Upper lobe of right lung (tissue), 1 donor: Measurements from ENCODE around the gene NISCH. TPM values are rescaled to one million over a fixed set of nuclear protein-coding genes. Genes with fewer than 3 reads are reported as not detected.

ENCODE experiments used
- ATAC-seq: fragments of 200-7000 bp; cut with Tn5 transposase; one replicate; pipeline ENCODE4 v1.9.1; 2020; ENCODE audit warnings: mild to moderate bottlenecking, moderate library complexity
- DNase-seq: peaks from one replicate; pipeline ENCODE4 v3.0.0-alpha.2; 2020
- H3K27ac ChIP-seq: fragments of 200-600 bp; one replicate; pipeline ENCODE4 v1.8.0; 2022
- H3K27me3 ChIP-seq: fragments of 200-600 bp; one replicate; pipeline ENCODE4 v1.8.0; 2022; ENCODE audit warnings: mild to moderate bottlenecking
- H3K36me3 ChIP-seq: fragments of 200-600 bp; one replicate; pipeline ENCODE4 v1.8.0; 2022
- H3K4me1 ChIP-seq: fragments of 200-600 bp; one replicate; pipeline ENCODE4 v1.8.0; 2022
- H3K4me3 ChIP-seq: fragments of 200-600 bp; one replicate; pipeline ENCODE4 v1.8.0; 2022; ENCODE audit warnings: mild to moderate bottlenecking
- H3K9me3 ChIP-seq: fragments of 200-600 bp; one replicate; pipeline ENCODE4 v1.8.0; 2022
- CTCF ChIP-seq: fragments of 200-600 bp; IDR thresholded peaks from one replicate; pipeline ENCODE4 v1.8.0; 2022; ENCODE audit warnings: antibody characterized with exemption
- intact Hi-C: fragments of 100-400 bp; cut with DNase I; formaldehyde crosslinking; loops from one replicate; pipeline ENCODE4 v1.11.0; 2022
- total RNA-seq: library from RNA; stranded (reverse); fragmentation: NEBNext Ultra II Directional; extraction: Animal tissue kit (Norgen Biotek cat#: 25700); gene quantifications from one replicate; pipeline ENCODE4 v1.2.1, GENCODE V29; 2021
- donor health status: DM: no; HTN: yes; CAD: no; lungs with severe emphysema.

NISCH gene
- total RNA-seq, 1 donor from 2014 or later: 94.6 TPM

DNA sequence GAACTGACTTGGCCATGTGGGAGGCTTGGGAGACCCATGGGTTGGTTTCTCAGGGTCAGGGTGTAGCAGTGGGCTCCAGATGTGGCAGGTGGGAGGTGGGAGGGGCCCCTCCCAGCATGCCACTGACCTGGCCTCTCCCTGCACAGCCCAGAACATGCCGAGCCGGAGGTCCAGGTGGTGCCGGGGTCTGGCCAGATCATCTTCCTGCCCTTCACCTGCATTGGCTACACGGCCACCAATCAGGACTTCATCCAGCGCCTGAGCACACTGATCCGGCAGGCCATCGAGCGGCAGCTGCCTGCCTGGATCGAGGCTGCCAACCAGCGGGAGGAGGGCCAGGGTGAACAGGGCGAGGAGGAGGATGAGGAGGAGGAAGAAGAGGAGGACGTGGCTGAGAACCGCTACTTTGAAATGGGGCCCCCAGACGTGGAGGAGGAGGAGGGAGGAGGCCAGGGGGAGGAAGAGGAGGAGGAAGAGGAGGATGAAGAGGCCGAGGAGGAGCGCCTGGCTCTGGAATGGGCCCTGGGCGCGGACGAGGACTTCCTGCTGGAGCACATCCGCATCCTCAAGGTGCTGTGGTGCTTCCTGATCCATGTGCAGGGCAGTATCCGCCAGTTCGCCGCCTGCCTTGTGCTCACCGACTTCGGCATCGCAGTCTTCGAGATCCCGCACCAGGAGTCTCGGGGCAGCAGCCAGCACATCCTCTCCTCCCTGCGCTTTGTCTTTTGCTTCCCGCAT lies 31.8 kb downstream of the NISCH start:
- Histone ChIP-seq H3K4me1 (peaks cover 36% of the 10 kb centered on the region), H3K9me3 (no peaks in the 10 kb centered on the region), H3K36me3 (peaks cover 74% of the 10 kb centered on the region), H3K27me3 (no peaks in the 10 kb centered on the region), H3K4me3 (no peak overlapping the region), H3K27ac (no peak overlapping the region)
- intact Hi-C loops: no loop called here
- ATAC-seq (no peak), DNase-seq (peak; percentile 61)
- TF ChIP-seq CTCF: no peak

DNA sequence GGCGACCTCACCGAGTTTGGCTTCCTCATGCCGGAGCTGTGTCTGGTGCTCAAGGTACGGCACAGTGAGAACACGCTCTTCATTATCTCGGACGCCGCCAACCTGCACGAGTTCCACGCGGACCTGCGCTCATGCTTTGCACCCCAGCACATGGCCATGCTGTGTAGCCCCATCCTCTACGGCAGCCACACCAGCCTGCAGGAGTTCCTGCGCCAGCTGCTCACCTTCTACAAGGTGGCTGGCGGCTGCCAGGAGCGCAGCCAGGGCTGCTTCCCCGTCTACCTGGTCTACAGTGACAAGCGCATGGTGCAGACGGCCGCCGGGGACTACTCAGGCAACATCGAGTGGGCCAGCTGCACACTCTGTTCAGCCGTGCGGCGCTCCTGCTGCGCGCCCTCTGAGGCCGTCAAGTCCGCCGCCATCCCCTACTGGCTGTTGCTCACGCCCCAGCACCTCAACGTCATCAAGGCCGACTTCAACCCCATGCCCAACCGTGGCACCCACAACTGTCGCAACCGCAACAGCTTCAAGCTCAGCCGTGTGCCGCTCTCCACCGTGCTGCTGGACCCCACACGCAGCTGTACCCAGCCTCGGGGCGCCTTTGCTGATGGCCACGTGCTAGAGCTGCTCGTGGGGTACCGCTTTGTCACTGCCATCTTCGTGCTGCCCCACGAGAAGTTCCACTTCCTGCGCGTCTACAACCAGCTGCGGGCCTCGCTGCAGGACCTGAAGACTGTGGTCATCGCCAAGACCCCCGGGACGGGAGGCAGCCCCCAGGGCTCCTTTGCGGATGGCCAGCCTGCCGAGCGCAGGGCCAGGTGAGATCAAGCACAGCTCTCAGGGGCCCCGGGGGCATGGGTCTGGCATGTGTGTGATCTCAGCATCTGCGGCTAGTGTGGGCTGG lies 32.6 kb downstream of the NISCH start:
- Histone ChIP-seq H3K4me1 (peaks cover 37% of the 10 kb centered on the region), H3K27ac (no peak overlapping the region), H3K9me3 (no peaks in the 10 kb centered on the region), H3K4me3 (no peak overlapping the region), H3K36me3 (peaks cover 74% of the 10 kb centered on the region), H3K27me3 (no peaks in the 10 kb centered on the region)
- DNase-seq (no peak), ATAC-seq (no peak)
- TF ChIP-seq CTCF: no peak
- intact Hi-C loops: no loop called here

DNA sequence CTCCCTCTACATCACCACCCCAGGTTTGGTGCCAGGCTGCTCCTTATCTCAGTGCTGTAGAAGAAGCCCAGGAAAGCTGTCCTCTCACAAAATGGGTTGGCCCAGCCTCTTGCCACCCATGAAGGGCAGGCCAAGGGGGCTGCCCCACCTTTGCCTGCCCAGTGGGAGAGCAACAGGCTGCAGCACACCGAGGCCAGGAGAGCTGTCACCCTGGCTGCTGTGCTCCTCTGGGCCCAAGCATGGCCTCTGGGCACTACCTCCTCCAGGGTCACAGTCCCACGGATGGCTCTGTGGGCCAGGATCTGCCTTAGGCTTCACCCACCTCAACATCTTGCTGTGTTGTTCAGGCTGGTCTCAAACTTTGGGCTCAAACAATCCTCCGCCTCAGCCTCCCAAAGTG lies 33.3 kb downstream of the NISCH start:
- no peak for TF ChIP-seq CTCF
- DNase-seq (no peak), ATAC-seq (no peak)
- peaks cover 75% of the 10 kb centered on the region for H3K36me3 ChIP-seq
- H3K27ac ChIP-seq: no peak overlapping the region
- no peaks in the 10 kb centered on the region for H3K27me3 ChIP-seq
- intact Hi-C loops: no loop called here
- no peaks in the 10 kb centered on the region for H3K9me3 ChIP-seq
- H3K4me3 ChIP-seq: no peak overlapping the region
- H3K4me1 ChIP-seq: peaks cover 38% of the 10 kb centered on the region

DNA sequence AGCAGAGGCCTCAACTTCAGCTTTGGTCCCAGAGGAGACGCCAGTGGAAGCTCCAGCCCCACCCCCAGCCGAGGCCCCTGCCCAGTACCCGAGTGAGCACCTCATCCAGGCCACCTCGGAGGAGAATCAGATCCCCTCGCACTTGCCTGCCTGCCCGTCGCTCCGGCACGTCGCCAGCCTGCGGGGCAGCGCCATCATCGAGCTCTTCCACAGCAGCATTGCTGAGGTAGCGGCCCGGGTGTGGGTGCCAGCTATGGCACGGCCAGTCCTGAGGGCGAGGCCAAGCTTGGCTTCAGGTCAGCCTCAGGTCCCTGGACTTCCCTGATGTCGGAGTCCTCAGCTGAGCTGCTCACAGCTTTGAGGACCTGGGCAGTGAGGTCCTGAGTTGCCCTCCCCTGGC lies 34.0 kb downstream of the NISCH start:
- Histone ChIP-seq H3K27me3 (no peaks in the 10 kb centered on the region), H3K36me3 (peaks cover 75% of the 10 kb centered on the region), H3K4me3 (no peak overlapping the region), H3K9me3 (no peaks in the 10 kb centered on the region), H3K4me1 (peaks cover 43% of the 10 kb centered on the region), H3K27ac (peak overlapping the region; percentile 76)
- intact Hi-C loops: no loop called here
- ATAC-seq: no peak
- no peak for DNase-seq
- TF ChIP-seq CTCF: no peak

DNA sequence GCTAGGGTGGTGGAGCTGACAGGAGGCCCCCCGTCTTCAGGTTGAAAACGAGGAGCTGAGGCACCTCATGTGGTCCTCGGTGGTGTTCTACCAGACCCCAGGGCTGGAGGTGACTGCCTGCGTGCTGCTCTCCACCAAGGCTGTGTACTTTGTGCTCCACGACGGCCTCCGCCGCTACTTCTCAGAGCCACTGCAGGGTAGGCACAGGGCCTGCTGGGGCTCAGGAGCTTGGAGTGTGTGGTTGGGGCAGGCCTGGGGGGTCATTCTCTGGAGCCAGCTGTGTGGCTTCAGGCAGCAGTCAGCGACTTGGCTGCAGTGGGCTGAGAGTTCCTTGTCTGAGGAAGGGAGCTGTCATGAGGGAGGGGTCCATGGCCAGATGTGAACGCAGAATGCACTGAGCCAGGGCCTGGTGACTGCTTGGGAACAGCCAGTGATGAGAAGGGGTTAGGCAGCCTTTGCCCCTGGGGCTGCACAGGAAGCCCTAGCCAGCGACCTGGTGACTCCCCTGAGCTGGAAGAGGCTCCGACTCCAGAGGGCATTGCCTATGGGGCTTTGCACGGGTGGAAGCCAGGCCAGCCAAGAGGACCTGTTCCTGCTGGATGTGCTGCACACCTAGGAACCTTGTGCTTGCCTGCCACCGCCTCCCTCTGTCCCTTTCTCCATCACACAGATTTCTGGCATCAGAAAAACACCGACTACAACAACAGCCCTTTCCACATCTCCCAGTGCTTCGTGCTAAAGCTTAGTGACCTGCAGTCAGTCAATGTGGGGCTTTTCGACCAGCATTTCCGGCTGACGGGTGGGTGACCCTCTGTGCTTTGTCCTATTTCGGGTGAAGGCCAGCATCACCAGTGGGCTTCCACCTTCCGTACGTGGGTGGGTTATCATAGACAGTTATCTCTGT lies 34.9 kb downstream of the NISCH start:
- peaks cover 39% of the 10 kb centered on the region for H3K4me1 ChIP-seq
- no peak for DNase-seq
- H3K27ac ChIP-seq: peak overlapping the region; percentile 76

More for the DNA sequence above, 34.9 kb downstream of the NISCH start:
- Histone ChIP-seq H3K27me3 (no peaks in the 10 kb centered on the region), H3K36me3 (peaks cover 75% of the 10 kb centered on the region), H3K9me3 (no peaks in the 10 kb centered on the region), H3K4me3 (no peak overlapping the region)
- intact Hi-C loops: no loop called here
- ATAC-seq: no peak
- TF ChIP-seq CTCF: no peak
